GM18867 (cell line): ENCODE data around the gene ADNP.

ENCODE experiments used
- ATAC-seq: cut with Tn5 transposase; IDR thresholded peaks from one replicate; pipeline ENCODE4 v1.9.1; 2021; ENCODE audit warnings: mild to moderate bottlenecking, moderate library complexity; ENCODE audit not compliant: unreplicated experiment

The ADNP gene

GRCh38 chr20:50874111-50874757 is 57.0 kb downstream of the ADNP start:
- no peak for ATAC-seq

- ATAC-seq, result no peak
These were observed 57.7 kb downstream of the ADNP start for GRCh38 chr20:50873585-50873984.

GRCh38 chr20:50872560-50873425 is 58.4 kb downstream of the ADNP start:
- no peak for ATAC-seq

- ATAC-seq, result no peak
These were observed 60.6 kb downstream of the ADNP start for GRCh38 chr20:50870561-50871161.

- no peak for ATAC-seq
These were observed 62.4 kb downstream of the ADNP start for GRCh38 chr20:50868509-50869495.

GRCh38 chr20:50867805-50868204 is 63.4 kb downstream of the ADNP start:
- ATAC-seq, result no peak

GRCh38 chr20:50866831-50867230 is 64.4 kb downstream of the ADNP start:
- ATAC-seq, result no peak

- no peak for ATAC-seq
These were observed 65.1 kb downstream of the ADNP start for GRCh38 chr20:50866036-50866685.

- no peak for ATAC-seq
These were observed 65.6 kb downstream of the ADNP start for GRCh38 chr20:50865591-50865990.

GRCh38 chr20:50865114-50865513 is 66.1 kb downstream of the ADNP start:
- ATAC-seq, result no peak

- ATAC-seq, result no peak
These were observed 68.7 kb downstream of the ADNP start for GRCh38 chr20:50862546-50862945.

GRCh38 chr20:50861012-50861411 is 70.2 kb downstream of the ADNP start:
- no peak for ATAC-seq

- no peak for ATAC-seq
These were observed 72.1 kb downstream of the ADNP start for GRCh38 chr20:50859161-50859560.

GRCh38 chr20:50858525-50858924 is 72.7 kb downstream of the ADNP start:
- ATAC-seq, result no peak

- no peak for ATAC-seq
These were observed 73.9 kb downstream of the ADNP start for GRCh38 chr20:50857348-50857747.

- ATAC-seq, result no peak
These were observed 74.7 kb downstream of the ADNP start for GRCh38 chr20:50856475-50857041.

GRCh38 chr20:50855498-50856474 is 75.5 kb downstream of the ADNP start:
- no peak for ATAC-seq

GRCh38 chr20:50854506-50855249 is 76.6 kb downstream of the ADNP start:
- ATAC-seq, result no peak
